Activated CD4-positive, alpha-beta memory T cell treated with anti-CD3 and anti-CD28 coated beads, Interleukin-2, amount 10 ng/mL, durations not matched to agents 7 days and 5 days (primary cell): ENCODE measurements around the gene FAM174B. TPM values are rescaled to one million over a fixed set of nuclear protein-coding genes. Genes with fewer than 3 reads are reported as not detected.

Experiments
- CTCF ChIA-PET: fragments of 350-600 bp; sonication (Branson Sonifier 250); formaldehyde crosslinking; loops from one replicate; lab custom pipeline; 2021; ENCODE audit warnings: antibody characterized with exemption, inconsistent platforms; lab: Charles Lee
- POLR2A ChIA-PET: fragments of 350-600 bp; sonication (Branson Sonifier 250); formaldehyde crosslinking; loops from one replicate; lab custom pipeline; 2021; ENCODE audit warnings: antibody characterized with exemption; lab: Charles Lee
- DNase-seq: peaks from one replicate; pipeline ENCODE4 v3.0.0-alpha.2; 2020
- H3K27ac Mint-ChIP-seq: one replicate; pipeline ENCODE4 v1.8.0; 2021; ENCODE audit warnings: mild to moderate bottlenecking, mixed read lengths
- H3K27me3 Mint-ChIP-seq: one replicate; pipeline ENCODE4 v1.8.0; 2021; ENCODE audit warnings: mixed read lengths
- H3K36me3 Mint-ChIP-seq: one replicate; pipeline ENCODE4 v1.8.0; 2021; ENCODE audit warnings: low read depth, mixed read lengths
- H3K4me1 Mint-ChIP-seq: one replicate; pipeline ENCODE4 v1.8.0; 2021; ENCODE audit warnings: mixed read lengths
- H3K4me3 Mint-ChIP-seq: one replicate; pipeline ENCODE4 v1.8.0; 2021; ENCODE audit warnings: mild to moderate bottlenecking, mixed read lengths
- H3K9me3 Mint-ChIP-seq: one replicate; pipeline ENCODE4 v1.8.0; 2021; ENCODE audit warnings: mixed read lengths
- total RNA-seq, 2 experiments: library from RNA; stranded (reverse); gene quantifications; one replicate each; pipeline ENCODE4 v1.2.3, GENCODE V29; 2021

FAM174B gene
- total RNA-seq, 2 experiments from 2014 or later = 2.8 to 3.0 TPM

DNA sequence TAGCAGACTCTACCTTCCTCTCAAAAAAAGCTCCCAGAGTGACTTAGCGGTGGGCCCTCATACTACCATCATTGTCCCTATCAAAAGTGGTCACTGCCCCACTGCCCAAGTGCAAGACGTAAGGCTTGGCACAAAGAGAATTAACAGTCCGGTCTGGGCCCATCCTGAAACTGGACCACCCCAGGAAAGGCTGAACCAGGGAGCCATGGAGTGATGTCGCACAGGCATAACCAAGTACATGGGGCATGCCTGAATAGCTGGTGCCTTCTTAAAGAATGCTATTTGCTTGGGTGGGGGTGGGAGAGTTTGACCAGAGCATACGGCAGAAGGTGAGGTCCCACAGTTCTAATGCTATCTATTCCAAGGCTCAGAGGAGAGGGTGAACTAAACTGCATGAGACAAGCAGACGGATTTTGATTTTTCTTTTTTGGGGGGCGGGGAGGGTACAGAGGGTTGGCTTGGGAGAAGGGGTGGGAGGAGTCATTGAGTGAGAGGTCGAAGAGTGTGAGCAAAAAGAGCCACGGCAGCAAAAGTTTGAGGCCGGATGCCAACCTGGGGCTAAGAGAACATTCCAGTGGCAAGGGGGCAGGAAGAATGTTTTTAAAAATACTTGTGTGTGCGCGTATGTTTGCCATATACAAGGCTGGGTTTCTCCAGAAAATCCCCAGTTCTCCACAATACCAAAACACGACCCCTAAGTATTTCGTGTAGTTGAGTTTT, 50.2 kb downstream of the FAM174B start:
- DNase-seq = no peak
- H3K27ac Mint-ChIP-seq = no peak overlapping the region
- ChIA-PET POLR2A (no interaction called here), CTCF (no interaction called here)
- no peaks in the 10 kb centered on the region for H3K36me3 Mint-ChIP-seq
- peaks cover 18% of the 10 kb centered on the region for H3K27me3 Mint-ChIP-seq
- no peak overlapping the region for H3K4me3 Mint-ChIP-seq
- H3K9me3 Mint-ChIP-seq = no peaks in the 10 kb centered on the region
- H3K4me1 Mint-ChIP-seq = peaks cover 7% of the 10 kb centered on the region

GRCh38 chr15:92603743-92604470, 51.7 kb downstream of the FAM174B start:
- ChIA-PET CTCF (no interaction called here), POLR2A (no interaction called here)
- Mint-ChIP-seq H3K9me3 (no peaks in the 10 kb centered on the region), H3K27me3 (peaks cover 22% of the 10 kb centered on the region), H3K36me3 (no peaks in the 10 kb centered on the region), H3K4me1 (peaks cover 21% of the 10 kb centered on the region), H3K27ac (no peak overlapping the region), H3K4me3 (no peak overlapping the region)
- no peak for DNase-seq

GRCh38 chr15:92603278-92603677, 52.3 kb downstream of the FAM174B start:
- Mint-ChIP-seq H3K27me3 (peaks cover 22% of the 10 kb centered on the region), H3K9me3 (no peaks in the 10 kb centered on the region)

DNA sequence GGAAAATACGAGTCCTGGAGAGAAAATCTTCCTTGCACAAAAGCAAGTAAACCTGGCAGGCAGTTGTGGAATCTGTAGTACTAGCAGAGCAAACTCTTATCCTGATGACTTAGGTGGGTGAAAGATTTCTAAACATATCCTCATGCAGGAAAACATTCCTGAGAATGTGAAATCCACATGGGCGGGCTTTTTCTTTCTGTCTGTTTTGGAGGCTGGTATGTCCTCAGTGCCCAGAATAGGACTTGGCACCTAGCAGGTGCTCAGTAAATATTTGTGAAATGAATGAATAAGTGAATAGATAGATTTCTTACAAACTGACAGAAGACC, 53.3 kb downstream of the FAM174B start:
- POLR2A ChIA-PET = no interaction called here
- Mint-ChIP-seq H3K36me3 (no peaks in the 10 kb centered on the region), H3K9me3 (no peaks in the 10 kb centered on the region), H3K4me3 (no peak overlapping the region), H3K27me3 (peaks cover 16% of the 10 kb centered on the region), H3K4me1 (peaks cover 21% of the 10 kb centered on the region), H3K27ac (no peak overlapping the region)
- no peak for DNase-seq
- CTCF ChIA-PET = interaction anchor here (0.6 to 1.4 kb wide), 2 partner anchors 10 to 1637 kb away, joined by 4 to 6 read pairs; no protein-coding TSS in a partner anchor

More at GRCh38 chr15:92603278-92603677, 52.3 kb downstream of the FAM174B start:
- Mint-ChIP-seq H3K27ac (no peak overlapping the region), H3K4me1 (peaks cover 21% of the 10 kb centered on the region), H3K36me3 (no peaks in the 10 kb centered on the region), H3K4me3 (no peak overlapping the region)
- no peak for DNase-seq
- ChIA-PET CTCF (interaction anchor here (1.4 kb wide), 1 partner anchor 9 kb away, joined by 4 read pairs; no protein-coding TSS in a partner anchor), POLR2A (no interaction called here)

DNA sequence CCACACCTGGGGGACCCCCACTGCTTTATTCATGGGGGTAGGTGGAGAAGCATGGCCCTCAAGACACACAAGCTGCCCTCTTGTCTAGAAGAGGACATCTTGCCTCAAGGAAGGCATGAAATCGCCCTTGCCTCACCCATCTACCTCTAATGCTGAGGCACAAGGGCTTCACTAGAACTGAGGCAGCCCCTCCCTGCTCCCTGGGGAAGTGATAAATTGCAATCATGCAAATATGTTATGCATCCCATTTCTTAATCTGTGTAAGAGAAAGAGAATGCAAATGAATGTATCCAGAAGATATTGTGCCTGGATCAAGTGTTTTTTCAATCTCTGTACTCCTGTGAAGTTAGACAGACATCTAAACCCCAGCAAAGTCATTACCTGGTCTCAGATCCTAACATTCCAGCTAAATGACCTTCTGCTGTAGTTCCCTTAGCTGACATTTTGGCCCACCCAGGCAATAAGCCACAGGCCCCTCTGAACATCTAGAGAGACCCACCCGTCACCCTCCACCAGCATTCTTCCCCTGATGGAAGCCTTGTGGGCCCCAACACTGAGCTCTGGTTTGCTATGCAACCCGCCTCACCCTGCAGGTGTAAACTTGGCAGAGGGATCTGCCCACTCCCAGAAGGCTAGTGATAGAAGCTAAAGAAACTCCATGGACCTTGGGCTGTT, 53.8 kb downstream of the FAM174B start:
- CTCF ChIA-PET = interaction anchor here (0.6 to 1.4 kb wide), 2 partner anchors 10 to 1637 kb away, joined by 4 to 6 read pairs; no protein-coding TSS in a partner anchor
- POLR2A ChIA-PET = no interaction called here
- Mint-ChIP-seq H3K4me1 (peaks cover 21% of the 10 kb centered on the region), H3K36me3 (no peaks in the 10 kb centered on the region), H3K27ac (no peak overlapping the region), H3K9me3 (no peaks in the 10 kb centered on the region), H3K4me3 (no peak overlapping the region), H3K27me3 (peaks cover 18% of the 10 kb centered on the region)
- DNase-seq = no peak

- Mint-ChIP-seq H3K36me3 (no peaks in the 10 kb centered on the region), H3K4me1 (peaks cover 21% of the 10 kb centered on the region), H3K4me3 (no peak overlapping the region), H3K27ac (no peak overlapping the region), H3K27me3 (peaks cover 22% of the 10 kb centered on the region), H3K9me3 (no peaks in the 10 kb centered on the region)
- DNase-seq = no peak
- ChIA-PET POLR2A (no interaction called here), CTCF (no interaction called here)
These were observed 54.7 kb downstream of the FAM174B start for GRCh38 chr15:92600856-92601255.

DNA sequence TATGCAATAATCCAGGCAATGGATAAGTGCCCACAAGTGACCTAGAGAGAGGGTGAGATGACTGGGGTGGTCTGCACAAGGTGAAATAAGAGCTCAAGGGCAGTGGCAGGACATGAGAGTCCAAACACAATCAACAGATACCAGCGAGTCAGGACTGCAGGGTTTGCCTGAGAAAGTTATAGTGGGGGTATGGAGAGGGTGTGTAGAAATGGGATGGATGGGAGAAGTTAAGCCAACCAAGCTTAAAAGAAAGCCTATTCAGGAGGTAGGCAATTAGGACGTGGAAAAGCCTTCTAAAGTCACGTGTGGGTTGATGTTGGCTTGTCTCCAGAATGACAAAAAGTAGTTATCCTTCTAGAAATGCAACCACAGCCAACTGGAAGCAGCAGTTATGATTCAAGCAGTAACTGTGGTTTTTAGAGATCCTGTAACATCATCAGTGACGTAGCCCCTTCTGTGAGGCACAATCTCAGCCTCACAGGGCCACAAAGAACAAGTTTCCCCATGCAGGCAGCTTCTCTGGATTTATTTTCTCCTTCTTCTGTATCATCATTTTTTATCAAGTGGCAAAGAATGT, 56.1 kb downstream of the FAM174B start:
- Mint-ChIP-seq H3K4me1 (peaks cover 21% of the 10 kb centered on the region), H3K27me3 (peaks cover 20% of the 10 kb centered on the region), H3K36me3 (no peaks in the 10 kb centered on the region)

DNA sequence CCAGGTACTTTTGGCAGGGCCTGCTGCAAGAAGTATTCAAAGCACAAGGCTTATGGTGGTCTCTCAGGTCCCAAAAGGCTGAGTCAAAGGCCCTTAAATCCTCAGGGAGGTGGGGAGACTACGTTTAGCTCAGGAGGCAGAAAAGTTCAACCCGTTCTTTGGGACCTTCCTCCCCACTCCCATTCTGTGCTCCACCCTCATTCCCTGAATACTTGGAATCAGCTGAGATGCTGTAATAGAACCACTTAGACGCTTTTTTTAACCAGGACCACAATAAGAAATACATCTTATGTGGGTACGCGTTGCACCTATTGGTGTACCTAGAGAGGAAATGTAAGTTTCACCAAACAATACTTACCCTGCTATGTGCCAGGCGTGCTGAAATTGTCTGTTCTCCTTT, 58.0 kb downstream of the FAM174B start:
- H3K4me3 Mint-ChIP-seq = no peak overlapping the region
- peaks cover 21% of the 10 kb centered on the region for H3K4me1 Mint-ChIP-seq
- H3K36me3 Mint-ChIP-seq = no peaks in the 10 kb centered on the region
- ChIA-PET CTCF (no interaction called here), POLR2A (no interaction called here)
- no peaks in the 10 kb centered on the region for H3K9me3 Mint-ChIP-seq
- H3K27me3 Mint-ChIP-seq = peaks cover 25% of the 10 kb centered on the region
- DNase-seq = no peak
- H3K27ac Mint-ChIP-seq = no peak overlapping the region

More for the DNA sequence above, 56.1 kb downstream of the FAM174B start:
- Mint-ChIP-seq H3K4me3 (no peak overlapping the region), H3K27ac (no peak overlapping the region), H3K9me3 (no peaks in the 10 kb centered on the region)
- ChIA-PET POLR2A (no interaction called here), CTCF (no interaction called here)
- no peak for DNase-seq

GRCh38 chr15:92596623-92597022, 59.0 kb downstream of the FAM174B start:
- Mint-ChIP-seq H3K4me3 (no peak overlapping the region), H3K9me3 (no peaks in the 10 kb centered on the region), H3K4me1 (peaks cover 21% of the 10 kb centered on the region), H3K36me3 (no peaks in the 10 kb centered on the region), H3K27ac (no peak overlapping the region), H3K27me3 (peaks cover 25% of the 10 kb centered on the region)
- ChIA-PET POLR2A (no interaction called here), CTCF (no interaction called here)
- DNase-seq = no peak

DNA sequence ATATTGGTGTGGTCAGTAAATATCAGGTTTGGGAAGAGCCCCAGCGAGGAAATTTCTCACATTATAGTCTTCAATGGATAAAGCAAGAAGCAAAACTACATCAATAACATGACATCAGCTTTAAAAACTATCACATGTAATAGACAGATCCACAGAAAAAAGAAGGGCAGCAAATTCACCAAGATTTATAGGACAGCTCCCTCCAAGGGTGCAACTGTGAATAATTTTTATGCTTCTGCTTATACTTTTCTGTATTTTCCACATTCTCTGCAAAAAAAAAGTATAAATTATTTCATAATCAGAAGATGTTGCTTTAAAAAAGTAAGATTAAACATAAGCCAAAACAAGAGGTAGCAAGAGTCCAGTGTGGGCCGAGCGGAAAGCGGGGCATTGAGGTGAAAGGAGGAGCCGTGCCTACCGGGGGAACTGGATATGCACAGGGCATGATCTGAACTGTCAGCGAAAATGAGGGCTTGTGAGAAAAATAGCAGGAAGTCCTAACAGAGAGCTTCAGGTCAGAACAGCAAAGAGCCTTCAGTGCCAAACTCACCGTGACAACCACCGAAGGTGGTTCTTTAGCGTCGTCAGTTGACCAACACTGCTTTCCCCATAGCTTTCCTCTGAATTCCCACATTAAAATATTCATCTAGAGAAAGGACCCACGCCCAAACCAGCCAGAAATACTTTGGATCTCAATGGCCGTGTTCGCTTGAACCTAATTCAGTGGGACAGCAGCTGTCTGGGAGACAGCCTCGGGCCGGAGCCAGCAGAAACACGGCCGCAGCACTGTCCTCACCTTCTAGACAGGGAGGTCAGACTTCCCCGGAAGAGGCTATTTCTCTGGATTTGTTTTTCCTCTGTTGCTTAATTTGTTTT, 59.8 kb downstream of the FAM174B start:
- no peak overlapping the region for H3K4me3 Mint-ChIP-seq
- H3K9me3 Mint-ChIP-seq = no peaks in the 10 kb centered on the region
- peaks cover 25% of the 10 kb centered on the region for H3K27me3 Mint-ChIP-seq
- DNase-seq = no peak
- no peaks in the 10 kb centered on the region for H3K36me3 Mint-ChIP-seq
- no peak overlapping the region for H3K27ac Mint-ChIP-seq
- peaks cover 17% of the 10 kb centered on the region for H3K4me1 Mint-ChIP-seq
- POLR2A ChIA-PET = no interaction called here
- CTCF ChIA-PET = no interaction called here

DNA sequence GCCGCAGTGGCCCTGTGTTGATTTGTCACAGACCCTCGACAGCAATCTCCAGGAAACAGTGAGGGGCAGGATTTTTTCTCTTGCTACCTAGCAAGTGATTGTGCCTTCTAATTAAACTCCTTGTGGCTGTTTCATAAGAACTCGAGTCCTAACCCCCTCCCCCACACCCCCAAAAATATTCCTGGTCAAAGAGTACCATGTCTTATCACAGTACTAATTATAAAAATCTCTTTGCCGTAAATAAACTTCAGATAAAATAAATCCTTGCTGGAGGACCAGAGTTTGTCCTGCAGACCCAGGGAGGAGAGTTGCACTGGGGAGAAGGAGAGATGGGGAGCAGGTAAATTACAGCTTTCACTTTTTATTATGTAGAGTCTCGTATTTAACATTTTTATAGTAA, 64.3 kb downstream of the FAM174B start:
- ChIA-PET POLR2A (no interaction called here), CTCF (no interaction called here)
- H3K36me3 Mint-ChIP-seq = no peaks in the 10 kb centered on the region
- H3K27me3 Mint-ChIP-seq = peaks cover 17% of the 10 kb centered on the region
- DNase-seq = no peak
- no peak overlapping the region for H3K4me3 Mint-ChIP-seq
- no peaks in the 10 kb centered on the region for H3K4me1 Mint-ChIP-seq
- H3K27ac Mint-ChIP-seq = no peak overlapping the region
- no peaks in the 10 kb centered on the region for H3K9me3 Mint-ChIP-seq

DNA sequence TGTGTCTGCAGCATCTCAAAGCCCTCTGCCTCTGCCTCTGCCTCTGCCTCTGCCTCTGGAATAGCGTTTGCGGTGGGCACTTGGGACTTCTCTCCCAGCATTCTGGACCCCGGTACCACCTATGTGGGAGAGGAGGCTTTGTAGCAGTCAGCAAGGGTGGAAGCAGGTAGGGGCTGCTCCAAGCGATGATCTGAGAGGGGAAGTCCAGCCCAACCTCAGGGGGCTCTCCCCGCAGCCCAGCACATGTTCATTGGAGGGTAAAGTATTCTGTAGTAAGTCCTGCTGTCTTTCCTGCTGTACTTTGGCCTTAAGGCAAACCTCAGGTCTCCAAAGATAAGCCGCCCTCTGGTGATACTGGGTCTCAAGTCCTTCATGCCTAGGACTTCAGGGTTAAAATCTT, 68.6 kb downstream of the FAM174B start:
- Mint-ChIP-seq H3K36me3 (no peaks in the 10 kb centered on the region), H3K4me3 (no peak overlapping the region), H3K4me1 (no peaks in the 10 kb centered on the region), H3K27ac (no peak overlapping the region), H3K27me3 (peaks cover 9% of the 10 kb centered on the region), H3K9me3 (no peaks in the 10 kb centered on the region)
- POLR2A ChIA-PET = no interaction called here
- CTCF ChIA-PET = no interaction called here
- DNase-seq = no peak
